ENCODE data around the gene CYP4F3.
"Not testable (repeated sequence)": the region's sequence is repeated elsewhere in the genome, so short reads cannot be mapped to it uniquely, and the experiment has no call there.

Gene CYP4F3

GRCh38 chr19:15640294-15640903 is at the start of gene CYP4F3:
CYP4F3 (plus strand) TSS chr19:15640897; CDS start chr19:15641416, 519 bp downstream.
- no peak for DNase-seq

GRCh38 chr19:15591796-15592195 is 48.9 kb upstream of the CYP4F3 start:
- DNase-seq, result no peak

GRCh38 chr19:15592506-15592905 is 48.2 kb upstream of the CYP4F3 start:
- not testable (repeated sequence) for DNase-seq

GRCh38 chr19:15593766-15594165 is 46.9 kb upstream of the CYP4F3 start:
- not testable (repeated sequence) for DNase-seq

- DNase-seq, result no peak
These were observed 45.6 kb upstream of the CYP4F3 start for GRCh38 chr19:15595069-15595468.

- not testable (repeated sequence) for DNase-seq
These were observed 32.4 kb upstream of the CYP4F3 start for GRCh38 chr19:15607978-15608925.

- no peak for DNase-seq
These were observed 31.4 kb upstream of the CYP4F3 start for GRCh38 chr19:15609261-15609660.

- DNase-seq, result no peak
These were observed 28.4 kb upstream of the CYP4F3 start for GRCh38 chr19:15612342-15612741.

- DNase-seq, result no peak
These were observed 27.4 kb upstream of the CYP4F3 start for GRCh38 chr19:15613338-15613737.

GRCh38 chr19:15614507-15615379 is 26.0 kb upstream of the CYP4F3 start, which contains the start of gene CYP4F8:
CYP4F8 (plus strand) TSS chr19:15615218; CDS start chr19:15615617, 399 bp downstream.
- DNase-seq, result no peak

GRCh38 chr19:15615526-15615925 is 25.2 kb upstream of the CYP4F3 start:
- DNase-seq, result no peak

GRCh38 chr19:15616183-15616582 is 24.5 kb upstream of the CYP4F3 start:
- DNase-seq, result no peak

- no peak for DNase-seq
These were observed 23.9 kb upstream of the CYP4F3 start for GRCh38 chr19:15616627-15617270.

GRCh38 chr19:15618321-15618720 is 22.4 kb upstream of the CYP4F3 start:
- DNase-seq, result no peak

- DNase-seq, result no peak
These were observed 18.9 kb upstream of the CYP4F3 start for GRCh38 chr19:15621801-15622200.

GRCh38 chr19:15622991-15623390 is 17.7 kb upstream of the CYP4F3 start:
- DNase-seq, result no peak

- DNase-seq, result no peak
These were observed 16.9 kb upstream of the CYP4F3 start for GRCh38 chr19:15623711-15624318.

- DNase-seq, result no peak
These were observed 12.3 kb upstream of the CYP4F3 start for GRCh38 chr19:15628236-15629002.

GRCh38 chr19:15629003-15629880 is 11.5 kb upstream of the CYP4F3 start:
- no peak for DNase-seq

- DNase-seq, result no peak
These were observed 8.9 kb upstream of the CYP4F3 start for GRCh38 chr19:15631817-15632216.

Measured in NCI-H524 treated with DMSO at 0.1 percent for 48 hours (cell line).